GM18519 (cell line): ENCODE data around the gene OR10V1.
A peak's percentile ranks its signal among the peaks of the same experiment; 100 is the strongest.

ENCODE experiments used
- ATAC-seq: cut with Tn5 transposase; IDR thresholded peaks from one replicate; pipeline ENCODE4 v1.9.1; 2021; ENCODE audit warnings: mild to moderate bottlenecking, moderate library complexity; ENCODE audit not compliant: unreplicated experiment, low FRiP score

OR10V1 gene, protein sequence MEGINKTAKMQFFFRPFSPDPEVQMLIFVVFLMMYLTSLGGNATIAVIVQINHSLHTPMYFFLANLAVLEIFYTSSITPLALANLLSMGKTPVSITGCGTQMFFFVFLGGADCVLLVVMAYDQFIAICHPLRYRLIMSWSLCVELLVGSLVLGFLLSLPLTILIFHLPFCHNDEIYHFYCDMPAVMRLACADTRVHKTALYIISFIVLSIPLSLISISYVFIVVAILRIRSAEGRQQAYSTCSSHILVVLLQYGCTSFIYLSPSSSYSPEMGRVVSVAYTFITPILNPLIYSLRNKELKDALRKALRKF

DNA sequence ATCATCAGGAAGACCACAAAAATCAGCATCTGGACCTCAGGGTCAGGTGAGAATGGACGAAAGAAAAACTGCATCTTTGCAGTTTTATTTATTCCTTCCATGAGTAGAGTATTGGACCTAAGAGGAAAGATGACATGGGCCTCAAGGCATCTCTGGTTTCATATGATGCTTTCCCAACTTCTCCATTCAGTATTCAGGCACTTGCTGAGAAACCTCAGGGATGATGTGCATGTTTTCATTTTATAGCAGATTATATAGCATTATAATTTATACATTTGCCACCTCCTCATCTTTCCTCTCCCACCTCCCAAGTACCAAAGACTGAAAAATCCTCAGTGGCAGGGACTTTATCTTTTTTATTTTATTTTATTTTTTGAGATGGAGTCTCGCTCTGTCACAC lies at the start of gene OR10V1:
Gene OR10V1, minus strand, starts transcription at position 101 of the 400 bp plus-strand sequence. Its CDS starts 0 bp downstream, at position 101.
- ATAC-seq = no peak

DNA sequence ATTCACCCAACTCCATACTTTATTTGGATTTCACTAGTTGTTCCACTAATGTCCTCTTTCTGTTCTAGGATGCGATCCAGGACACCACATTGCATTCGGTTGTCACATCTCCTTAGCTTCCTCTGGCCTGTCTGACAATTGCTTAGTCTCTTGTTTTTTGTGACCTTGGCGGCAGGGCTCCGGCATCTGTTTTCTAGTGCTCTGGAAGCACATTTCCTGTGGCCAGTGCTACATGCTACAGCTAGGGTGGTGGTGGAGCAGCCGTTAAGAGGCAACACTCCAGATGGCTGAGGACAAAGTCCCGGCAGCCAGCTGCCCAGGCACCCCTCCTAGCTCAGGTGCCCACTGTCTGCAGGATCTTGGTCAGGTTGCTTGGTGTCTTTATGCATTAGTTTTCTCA lies 48.3 kb upstream of the OR10V1 start:
- ATAC-seq = no peak

DNA sequence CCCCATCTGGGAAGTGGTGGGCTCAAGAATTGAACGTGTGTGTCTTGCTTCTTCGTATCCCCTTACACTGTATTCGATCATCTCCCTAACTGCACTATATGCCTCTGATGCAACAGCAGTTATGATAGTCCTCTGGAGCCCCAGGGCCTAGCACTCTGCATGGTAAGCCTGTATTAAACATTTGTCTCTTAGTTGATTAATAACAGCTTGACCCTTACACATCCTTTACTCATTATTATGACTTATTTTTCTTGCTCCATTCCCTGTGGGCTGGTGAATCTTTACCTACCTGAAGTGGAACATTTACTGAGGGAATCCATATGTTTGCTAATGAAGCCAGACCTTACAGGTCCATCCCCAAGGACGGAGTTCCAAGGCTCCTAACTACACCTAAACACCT lies 47.1 kb upstream of the OR10V1 start:
- no peak for ATAC-seq

DNA sequence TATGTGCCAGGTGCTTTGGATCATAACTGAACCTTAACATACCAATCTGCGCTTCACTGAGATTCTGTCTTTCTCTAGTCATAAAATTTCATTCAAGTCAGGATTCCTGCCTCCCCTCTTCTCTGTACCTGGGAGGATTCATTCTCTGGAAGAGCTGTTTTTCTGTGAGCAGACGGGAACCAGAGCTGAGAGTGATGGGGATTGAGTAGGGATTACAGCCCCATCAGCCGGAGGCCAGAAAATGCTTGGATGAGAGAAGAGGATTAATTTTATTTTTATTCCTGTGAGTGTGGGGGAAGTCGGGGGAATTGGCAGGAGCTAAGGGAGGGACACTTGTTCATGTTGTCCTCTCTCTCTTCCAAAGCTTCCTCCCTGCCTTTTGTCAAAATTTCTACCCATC lies 46.3 kb upstream of the OR10V1 start:
- ATAC-seq = no peak

DNA sequence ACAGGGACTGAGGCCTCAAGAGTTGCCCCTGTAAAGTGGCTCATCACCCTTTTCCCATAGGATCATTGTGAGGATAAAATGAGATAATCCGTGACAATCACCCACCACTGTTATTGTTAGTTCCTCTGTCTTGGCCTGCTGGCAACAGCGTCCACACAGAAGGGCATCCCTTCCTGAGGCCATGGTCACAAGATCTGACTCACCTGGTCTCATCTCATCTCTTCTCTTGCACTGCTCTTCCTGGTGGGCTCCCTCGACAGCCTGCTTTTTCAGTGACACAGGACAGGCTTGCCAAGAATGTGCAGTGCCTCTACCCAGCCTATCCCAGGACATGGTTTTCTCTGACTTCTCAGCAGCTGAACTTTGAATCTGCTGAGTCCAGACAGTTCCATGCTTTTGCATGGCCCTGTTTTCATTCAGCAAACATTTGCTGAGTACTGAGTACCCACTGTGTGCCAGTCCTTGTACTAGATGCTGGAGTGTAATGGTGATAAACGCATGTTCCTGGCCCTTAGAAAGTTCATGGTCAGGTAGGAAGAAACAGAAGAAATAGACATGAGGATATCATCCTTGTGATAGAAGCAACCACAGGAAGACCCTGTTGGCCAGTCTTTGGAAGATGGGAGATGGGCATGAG lies 44.9 kb upstream of the OR10V1 start:
- ATAC-seq = no peak

DNA sequence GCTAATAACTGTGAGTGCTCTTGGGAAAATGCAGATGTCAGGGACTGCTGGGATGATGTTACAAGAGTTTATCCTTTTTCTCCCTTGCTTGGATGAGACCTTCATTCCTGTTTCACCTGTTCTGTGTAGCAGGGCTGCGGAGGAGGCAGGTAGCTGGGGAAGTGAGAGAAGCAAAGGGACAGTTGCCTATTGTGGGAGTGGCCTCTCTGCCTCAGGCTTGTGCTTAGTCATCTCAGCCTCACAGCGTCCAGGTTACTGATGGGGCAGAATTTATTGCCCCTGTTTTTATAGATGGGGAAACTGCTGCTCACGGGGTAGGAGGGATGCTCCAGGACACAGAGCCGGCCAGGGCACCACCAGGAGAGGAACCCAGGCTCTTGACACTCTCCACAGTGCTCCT lies 43.2 kb upstream of the OR10V1 start:
- no peak for ATAC-seq

DNA sequence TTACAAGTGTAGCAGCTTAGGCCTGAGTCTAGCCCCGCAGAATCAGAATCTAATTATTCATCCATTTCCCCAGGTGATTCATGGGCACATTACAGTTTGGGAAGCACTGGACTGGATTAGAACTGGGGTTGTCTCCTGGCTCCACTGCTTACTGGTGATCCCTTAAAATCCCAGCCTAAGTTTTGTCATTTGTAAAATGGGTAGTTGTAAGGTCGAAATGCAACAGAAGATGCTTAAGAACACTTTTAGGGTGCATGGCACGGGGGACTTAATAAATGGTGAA lies 42.9 kb upstream of the OR10V1 start:
- ATAC-seq = no peak

DNA sequence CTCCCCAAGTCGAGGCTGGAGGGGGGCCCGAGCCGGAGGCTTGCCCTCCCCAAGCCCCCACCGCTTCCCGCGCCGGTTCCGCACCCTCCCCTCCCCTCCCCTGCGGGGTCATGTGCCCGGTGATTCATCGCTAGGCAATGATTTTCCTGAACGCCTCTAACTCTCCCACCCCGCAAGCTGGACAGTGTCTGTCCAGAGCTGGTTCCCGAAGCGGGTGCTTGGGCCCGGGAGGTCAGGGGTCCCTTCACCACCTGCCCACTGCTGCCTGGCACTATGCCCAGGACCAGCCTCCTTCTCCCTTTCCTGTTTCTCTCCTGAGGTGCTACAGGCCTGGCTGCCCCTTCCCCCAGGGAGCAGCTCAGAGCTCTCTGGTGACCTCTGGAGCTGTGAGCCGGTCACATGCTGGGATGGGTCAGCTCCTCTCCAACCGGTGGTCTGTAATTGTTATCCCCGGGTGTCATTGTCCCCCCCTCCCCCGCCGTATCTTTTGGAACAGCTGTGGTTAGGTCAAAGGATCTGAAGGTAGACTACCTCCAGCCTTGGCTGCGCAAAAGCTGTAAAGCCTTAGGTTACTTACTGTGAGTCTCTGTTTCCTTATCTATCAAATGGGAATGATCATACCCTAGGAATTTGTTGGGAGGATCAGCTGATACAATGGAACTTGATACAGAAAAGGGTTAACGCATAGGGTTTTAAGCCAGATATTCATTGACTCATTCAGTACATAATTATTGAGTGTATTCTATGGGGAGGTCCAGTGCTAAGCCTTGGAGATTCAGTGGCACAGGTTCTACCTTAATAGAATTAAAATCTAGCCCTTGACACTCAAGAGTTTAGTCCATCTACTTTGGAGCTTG lies 42.3 kb upstream of the OR10V1 start:
- ATAC-seq = no peak

DNA sequence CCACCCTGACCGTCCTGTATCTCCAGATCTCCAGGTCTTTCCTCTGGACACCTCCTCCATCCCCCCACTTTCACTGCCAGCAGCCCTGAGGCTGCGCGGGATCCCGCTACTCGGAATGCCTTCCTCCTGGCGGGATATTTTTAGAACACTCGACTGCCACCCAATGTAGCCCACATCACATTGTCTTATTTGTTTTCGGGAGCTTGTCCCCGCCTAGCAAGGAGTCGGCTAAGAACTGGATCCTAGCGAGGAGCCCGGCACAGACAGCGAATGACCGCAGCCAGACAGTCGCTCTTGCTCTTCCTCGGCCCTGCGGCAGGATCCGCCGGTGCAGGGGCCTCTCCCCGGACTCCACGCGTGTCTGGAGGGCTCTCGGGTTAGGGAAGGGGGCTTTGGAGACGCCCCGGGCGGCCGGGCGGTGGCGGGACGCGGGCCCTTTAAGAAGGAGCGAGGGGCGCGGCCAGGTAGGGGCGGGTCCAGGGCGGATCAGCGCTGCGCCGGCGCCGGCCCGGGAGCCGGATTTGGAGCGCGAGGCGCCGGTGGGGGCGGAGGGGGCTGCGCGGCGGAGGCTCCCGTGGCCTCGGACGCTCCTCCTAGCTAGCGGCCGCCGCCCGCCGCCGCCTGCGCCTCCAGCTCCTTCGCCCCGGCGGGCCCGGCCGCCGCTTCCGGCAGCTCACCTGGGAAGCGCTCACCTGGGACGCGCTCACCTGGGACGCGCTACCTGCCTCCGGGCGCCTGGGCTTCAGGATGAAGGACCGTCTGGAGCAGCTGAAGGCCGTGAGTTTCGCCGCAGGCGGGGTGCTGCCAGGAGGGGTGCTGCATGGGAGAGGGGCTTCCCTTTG lies 41.4 kb upstream of the OR10V1 start, which contains the start of gene STX3:
Gene STX3, plus strand, starts transcription at position 518 of the 842 bp plus-strand sequence. Its CDS starts 230 bp downstream, at position 748.
- ATAC-seq = peak; percentile 58

DNA sequence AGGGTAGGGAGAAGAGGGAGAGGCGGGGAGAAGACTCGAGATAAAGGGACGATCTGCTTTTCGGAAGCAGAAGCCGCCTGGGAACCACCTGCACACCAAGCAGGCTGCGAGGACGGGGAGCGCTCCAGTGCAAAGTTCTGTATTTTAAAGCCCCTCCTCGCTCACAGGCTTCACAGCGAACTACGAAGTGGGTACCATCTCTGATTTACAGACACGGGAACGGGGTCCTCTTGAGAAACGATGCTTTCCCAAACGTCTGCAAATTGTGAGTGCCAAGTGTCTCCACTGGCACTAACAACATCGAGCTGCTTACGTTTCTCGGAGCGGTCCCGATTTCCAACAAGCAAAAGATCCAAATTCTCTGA lies 40.8 kb upstream of the OR10V1 start:
- ATAC-seq = peak; percentile 12

DNA sequence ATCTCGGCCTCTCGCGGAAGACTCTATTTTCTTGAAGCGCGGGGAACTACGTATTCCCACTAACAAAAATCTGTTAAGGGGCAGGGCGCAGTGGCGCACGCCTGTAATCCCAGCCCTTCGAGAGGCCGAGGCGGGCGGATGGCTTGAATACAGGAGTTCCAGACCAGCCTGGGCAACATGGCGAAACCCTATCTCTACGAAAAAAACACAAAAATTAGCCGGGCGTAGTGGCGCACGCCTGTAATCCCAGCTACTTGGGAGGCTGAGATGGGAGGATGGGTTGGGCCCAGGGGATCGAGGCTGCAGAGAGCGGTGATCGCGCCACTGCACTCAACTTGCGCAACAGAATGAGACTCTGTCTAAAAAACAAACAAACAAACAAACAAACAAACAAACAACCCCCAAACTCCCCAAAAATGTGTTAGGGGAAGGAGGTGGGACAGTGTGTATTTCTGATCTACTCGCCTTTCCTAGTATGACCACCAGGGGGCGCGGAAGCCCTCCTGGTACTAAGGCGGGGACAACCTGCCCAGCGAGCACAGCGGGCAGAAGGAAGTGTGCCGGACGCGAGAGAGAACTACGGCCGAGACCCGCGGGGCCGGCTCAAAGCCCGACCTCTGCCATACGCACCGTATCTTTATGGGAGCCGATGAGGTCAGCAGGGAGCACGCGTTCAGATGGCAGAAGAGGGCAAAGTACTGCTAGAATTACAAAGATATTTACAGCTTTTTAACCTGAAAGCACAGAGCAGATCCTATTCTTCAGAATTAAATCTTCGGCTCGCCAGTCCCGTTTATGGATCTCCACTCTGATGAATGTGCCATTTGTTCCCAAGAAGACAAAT lies 40.2 kb upstream of the OR10V1 start:
- ATAC-seq = peak; percentile 69

DNA sequence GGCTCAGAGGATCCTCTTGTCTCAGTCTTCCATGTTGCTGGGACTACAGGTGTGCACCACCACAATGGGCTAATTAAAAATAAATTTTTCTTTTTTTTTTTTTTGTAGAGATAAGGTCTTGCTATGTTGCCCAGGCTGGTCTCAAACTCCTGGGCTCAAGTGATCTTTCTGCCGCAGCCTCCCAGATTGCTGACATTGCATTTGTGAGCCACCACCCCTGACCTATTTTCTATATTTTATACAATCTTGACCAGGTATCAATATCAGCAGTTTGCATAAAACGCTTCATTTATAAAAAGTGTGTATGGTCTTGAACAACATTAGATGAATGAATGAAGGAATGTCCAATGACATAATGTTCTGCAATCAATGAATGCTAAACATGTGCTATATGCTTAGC lies 32.5 kb upstream of the OR10V1 start:
- ATAC-seq = no peak

DNA sequence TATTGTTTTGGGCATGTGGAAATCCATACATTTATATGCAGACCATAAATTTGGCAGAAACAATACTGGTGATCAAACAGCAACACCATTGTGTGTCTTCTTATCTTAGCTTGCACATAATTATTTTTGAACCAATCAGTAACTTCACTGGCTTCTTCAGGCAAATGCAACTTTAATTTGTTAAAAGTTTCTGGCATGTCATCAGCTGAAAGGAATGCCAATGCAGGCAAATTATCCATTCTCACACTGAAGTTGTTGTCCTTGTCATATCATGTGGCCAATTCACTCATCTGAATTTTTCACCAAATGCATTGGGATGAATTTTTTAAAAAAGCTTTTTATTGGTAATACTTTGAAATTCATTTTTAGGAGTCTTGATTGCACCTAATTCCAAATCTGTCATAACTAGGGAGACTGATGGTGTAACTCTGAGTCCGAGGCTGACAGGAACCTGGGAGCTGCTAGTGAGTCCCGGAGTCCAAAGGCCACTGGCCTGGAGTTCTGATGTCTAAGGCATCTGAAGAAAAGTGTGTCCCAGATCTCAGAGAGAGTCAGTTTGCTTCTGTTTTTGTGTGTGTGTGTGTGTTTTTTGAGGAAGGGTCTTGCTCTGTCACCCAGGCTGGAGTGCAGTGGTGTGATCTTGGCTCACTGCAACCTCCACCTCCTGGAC lies 17.4 kb upstream of the OR10V1 start:
- ATAC-seq = no peak

DNA sequence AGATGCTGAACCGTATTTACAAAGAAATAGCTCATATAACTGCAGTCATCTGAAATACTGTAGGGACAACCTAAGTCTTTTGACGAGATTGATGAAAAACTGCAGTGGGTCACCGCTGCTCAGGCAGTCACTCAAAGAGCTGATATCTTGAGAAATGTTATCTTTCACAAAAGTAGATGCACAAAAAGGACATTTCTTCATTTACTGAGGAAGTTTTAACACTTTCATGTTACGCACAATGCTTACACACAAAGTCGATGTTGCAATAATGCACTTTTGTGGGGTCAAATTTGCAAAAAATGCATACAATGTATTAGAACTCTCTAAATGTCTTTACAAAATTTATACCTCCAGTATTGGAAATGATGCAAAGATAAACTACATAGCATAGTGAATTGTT lies 16.2 kb upstream of the OR10V1 start:
- ATAC-seq = no peak

DNA sequence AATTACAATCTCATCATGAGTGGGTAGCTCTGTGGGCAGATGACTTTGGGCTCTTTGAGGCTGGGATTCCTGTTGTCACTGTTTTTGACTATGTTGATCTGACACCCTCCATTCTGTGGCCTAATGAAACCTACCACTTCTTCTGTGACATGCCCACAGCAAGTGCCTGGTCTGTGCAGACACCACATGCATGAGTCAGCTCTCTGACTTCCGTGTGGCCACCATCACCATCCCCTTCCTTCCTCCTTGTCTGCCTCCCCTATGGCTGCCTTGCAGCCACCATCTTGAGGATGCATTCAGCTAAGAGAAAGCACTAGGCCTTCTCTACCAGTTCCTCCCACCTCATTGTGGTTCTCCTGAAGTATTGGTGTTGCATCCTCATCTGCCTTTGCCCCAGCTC lies 15.3 kb upstream of the OR10V1 start:
- ATAC-seq = no peak

DNA sequence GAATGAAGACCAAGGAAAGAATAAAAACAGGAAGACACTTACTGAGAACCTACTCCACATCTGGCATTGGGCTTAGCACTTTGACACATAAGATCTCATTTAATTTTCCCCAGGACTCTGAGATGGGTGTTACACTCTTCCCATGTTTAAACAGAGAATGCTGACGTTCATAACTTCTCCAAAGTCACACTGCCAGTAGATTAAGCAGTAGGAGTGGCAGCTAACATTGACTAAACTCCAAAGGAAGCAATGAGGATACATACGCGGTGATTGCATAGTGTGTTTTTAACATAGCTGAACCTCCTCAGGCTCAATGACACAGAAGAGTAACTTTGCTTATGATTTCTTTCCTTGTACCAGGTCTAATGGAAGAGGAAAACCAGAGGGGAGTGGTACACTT lies 14.5 kb upstream of the OR10V1 start:
- ATAC-seq = no peak

DNA sequence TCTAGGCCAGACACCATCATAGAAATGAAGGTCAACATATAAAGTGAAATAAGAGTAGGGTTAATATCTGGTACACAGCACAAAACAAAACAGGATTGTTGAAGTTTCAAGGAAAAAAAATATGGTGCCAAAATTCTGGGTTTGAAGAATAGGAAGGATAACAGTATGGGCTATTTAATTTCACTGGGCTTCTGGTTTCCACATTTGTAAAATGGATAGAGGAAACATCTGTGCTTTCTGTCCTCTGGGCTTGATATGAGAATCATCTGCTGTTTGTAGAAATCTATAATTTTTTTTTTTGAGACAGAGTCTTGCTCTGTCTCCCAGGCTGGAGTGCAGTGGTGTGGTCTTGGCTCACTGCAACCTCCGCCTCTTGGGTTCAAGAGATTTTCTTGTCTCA lies 13.8 kb upstream of the OR10V1 start:
- ATAC-seq = no peak

DNA sequence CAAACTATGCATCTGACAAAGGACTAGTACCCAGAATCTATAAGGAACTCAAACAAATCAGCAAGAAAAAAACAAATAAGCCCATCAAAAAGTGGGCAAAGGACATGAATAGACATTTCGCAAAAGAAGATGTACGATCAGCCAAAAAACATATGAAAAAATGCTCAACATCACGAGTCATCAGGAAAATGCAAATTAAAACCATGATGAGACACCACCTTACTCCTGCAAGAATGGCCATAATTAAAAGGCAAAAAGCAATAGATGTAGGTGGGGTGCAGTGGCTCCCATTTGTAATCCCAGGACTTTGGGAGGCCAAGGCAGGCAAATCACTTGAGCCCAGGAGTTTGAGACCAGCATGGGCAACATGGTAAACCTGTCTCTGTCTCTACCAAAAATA lies 10.4 kb upstream of the OR10V1 start:
- ATAC-seq = no peak

DNA sequence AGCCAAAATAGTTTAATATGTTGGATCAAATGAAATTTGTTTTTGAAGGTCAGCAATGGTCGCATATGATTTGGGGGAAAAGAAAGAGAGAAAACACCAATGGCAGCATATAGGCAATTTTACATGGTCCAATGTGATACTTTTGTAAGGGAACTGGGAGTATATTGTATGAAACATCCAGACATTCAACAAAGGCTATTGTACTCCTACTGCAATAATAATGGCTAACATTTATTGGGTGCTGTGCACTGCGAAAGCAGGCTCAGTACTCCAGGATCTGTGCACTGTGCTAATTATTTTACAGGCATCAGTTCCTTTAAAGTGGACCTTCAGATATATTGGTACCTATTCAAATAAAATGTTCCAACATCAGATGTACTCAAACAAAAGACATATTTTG lies 5.9 kb upstream of the OR10V1 start:
- ATAC-seq = no peak
